Stomach (tissue), 4 donors: ENCODE measurements around the gene DDB1.

Source experiments
- POLR2AphosphoS5 ChIP-seq, 3 donors: sonication (generic); formaldehyde crosslinking; IDR thresholded peaks; one replicate each; pipeline ENCODE4 v1.6.1; 2016; ENCODE audit warnings: antibody characterized with exemption in 3 of 3
- TF ChIP-seq, protein P1 (sequence below), 7 experiments: fragments of 450-650 bp in 4 of 7; fragments of 200-600 bp in 3 of 7; sonication (generic) in 3 of 7; IDR thresholded peaks; one replicate each; pipeline ENCODE4 v1.5.1; 2016 to 2019; ENCODE audit warnings: antibody characterized with exemption in 7 of 7, control low read depth in 2 of 7, mild to moderate bottlenecking in 1 of 7

DNA sequence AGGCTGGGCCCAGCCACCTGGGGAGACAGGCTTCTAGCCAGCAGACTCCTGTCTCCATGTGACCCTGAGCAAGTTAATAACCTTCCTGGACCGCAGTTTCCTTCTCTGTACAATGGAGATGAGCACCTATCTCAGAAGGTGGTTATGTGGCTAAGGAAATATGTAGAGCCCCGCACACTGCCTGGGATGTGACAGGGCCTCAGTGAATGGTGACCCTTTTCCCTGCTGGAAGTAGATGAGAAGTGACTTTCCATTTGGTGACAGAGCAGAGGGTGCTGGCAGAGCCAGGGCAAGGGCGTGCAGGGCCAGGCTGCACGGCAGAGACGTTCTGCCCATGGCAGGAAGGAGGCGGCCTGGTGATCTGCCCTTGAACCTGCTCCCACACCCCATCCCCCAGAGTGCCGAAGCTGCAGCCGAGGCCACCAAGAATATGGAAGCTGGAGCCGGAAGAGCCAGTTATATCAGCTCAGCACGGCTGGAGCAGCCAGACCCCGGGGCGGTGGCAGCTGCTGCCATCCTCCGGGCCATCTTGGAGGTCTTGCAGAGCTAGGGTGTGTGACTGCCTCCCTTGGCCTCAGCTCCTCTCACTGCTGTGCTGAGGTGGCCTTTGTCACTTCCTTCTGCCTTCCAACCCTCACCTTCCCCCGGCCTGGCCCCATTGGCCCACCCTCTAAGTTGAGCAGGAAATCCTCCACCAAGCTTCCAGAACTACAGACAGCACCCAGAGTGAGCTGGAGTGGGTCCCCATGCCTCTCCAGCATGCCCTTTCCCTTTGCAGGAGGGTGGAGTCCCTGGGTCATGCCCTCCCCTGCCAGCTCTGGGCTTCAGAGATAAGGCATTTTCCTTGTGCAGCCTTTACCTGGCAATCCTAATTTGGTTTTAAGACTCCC is 13.3 kb upstream of the DDB1 start:
- TF ChIP-seq, protein P1, sequence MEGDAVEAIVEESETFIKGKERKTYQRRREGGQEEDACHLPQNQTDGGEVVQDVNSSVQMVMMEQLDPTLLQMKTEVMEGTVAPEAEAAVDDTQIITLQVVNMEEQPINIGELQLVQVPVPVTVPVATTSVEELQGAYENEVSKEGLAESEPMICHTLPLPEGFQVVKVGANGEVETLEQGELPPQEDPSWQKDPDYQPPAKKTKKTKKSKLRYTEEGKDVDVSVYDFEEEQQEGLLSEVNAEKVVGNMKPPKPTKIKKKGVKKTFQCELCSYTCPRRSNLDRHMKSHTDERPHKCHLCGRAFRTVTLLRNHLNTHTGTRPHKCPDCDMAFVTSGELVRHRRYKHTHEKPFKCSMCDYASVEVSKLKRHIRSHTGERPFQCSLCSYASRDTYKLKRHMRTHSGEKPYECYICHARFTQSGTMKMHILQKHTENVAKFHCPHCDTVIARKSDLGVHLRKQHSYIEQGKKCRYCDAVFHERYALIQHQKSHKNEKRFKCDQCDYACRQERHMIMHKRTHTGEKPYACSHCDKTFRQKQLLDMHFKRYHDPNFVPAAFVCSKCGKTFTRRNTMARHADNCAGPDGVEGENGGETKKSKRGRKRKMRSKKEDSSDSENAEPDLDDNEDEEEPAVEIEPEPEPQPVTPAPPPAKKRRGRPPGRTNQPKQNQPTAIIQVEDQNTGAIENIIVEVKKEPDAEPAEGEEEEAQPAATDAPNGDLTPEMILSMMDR (IDR thresholded peaks at IDR 0.05), result no peak
- no peak for TF ChIP-seq POLR2AphosphoS5 (IDR thresholded peaks at IDR 0.05)
